GM12874 (cell line): ENCODE data around the gene DCDC1.

Experiments used
- TF ChIP-seq, protein P1 (sequence below): IDR thresholded peaks from 2 replicates; pipeline ENCODE4 v1.5.1; 2011; ENCODE audit warnings: low read depth, mild to moderate bottlenecking, control low read depth, low read length, moderate library complexity; ENCODE audit not compliant: insufficient read depth

DCDC1 gene

DNA sequence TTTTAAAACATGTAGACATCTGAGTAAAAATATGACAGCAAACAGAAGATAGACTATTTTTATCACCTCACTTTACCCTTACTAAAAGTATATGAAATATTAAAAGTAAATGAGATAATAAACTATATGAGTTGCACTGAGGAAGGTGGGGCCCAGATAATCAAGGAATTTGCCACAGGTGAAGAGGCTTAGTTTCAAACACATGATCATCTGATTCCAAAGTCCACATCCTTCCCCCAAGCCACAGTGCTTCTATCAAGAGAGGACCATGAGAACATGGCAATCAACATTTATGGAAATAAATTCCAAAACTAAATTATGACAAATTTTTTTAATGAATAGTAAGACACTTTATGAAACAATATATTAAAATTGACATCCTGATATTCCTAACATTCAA is 384.0 kb downstream of the DCDC1 start:
- TF ChIP-seq, protein P1, sequence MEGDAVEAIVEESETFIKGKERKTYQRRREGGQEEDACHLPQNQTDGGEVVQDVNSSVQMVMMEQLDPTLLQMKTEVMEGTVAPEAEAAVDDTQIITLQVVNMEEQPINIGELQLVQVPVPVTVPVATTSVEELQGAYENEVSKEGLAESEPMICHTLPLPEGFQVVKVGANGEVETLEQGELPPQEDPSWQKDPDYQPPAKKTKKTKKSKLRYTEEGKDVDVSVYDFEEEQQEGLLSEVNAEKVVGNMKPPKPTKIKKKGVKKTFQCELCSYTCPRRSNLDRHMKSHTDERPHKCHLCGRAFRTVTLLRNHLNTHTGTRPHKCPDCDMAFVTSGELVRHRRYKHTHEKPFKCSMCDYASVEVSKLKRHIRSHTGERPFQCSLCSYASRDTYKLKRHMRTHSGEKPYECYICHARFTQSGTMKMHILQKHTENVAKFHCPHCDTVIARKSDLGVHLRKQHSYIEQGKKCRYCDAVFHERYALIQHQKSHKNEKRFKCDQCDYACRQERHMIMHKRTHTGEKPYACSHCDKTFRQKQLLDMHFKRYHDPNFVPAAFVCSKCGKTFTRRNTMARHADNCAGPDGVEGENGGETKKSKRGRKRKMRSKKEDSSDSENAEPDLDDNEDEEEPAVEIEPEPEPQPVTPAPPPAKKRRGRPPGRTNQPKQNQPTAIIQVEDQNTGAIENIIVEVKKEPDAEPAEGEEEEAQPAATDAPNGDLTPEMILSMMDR, result no peak

DNA sequence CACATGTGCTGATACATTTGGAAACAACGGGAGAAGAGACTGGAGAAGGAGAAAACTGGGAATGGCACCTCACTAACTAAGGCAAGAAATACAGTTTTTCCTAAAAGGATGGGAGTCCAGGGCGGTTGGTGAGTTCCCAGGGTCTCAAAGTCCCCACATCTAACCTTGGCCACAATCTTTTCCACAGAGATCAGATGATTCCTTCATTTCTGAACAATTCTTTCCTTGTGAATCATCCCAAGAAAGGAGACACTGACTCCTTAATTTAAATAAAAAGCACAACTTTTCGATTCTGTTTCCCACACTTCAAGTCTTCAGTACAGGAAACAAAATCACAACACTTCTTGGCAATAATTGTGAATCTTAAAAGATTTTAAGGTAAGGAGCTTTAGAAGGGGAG is 384.7 kb downstream of the DCDC1 start:
- TF ChIP-seq, protein P1, result no peak

DNA sequence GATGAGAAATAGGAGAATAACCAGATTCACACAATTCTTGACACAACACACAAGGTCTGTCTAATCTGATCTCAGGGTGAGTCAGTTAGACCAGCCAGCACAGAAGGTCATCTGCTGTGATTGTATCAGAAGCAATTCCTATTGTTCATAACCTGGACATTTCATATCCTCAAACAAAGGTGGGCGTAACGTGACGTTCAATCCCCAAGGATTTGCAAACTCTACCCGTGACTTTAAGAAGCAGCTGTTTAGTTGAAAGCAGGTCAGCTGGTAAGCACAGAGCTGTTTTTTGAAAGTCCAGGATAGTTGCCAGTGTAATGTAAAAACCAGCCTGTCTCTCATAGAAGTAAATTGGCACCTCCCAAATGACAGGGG is 385.1 kb downstream of the DCDC1 start:
- TF ChIP-seq, protein P1, result no peak

DNA sequence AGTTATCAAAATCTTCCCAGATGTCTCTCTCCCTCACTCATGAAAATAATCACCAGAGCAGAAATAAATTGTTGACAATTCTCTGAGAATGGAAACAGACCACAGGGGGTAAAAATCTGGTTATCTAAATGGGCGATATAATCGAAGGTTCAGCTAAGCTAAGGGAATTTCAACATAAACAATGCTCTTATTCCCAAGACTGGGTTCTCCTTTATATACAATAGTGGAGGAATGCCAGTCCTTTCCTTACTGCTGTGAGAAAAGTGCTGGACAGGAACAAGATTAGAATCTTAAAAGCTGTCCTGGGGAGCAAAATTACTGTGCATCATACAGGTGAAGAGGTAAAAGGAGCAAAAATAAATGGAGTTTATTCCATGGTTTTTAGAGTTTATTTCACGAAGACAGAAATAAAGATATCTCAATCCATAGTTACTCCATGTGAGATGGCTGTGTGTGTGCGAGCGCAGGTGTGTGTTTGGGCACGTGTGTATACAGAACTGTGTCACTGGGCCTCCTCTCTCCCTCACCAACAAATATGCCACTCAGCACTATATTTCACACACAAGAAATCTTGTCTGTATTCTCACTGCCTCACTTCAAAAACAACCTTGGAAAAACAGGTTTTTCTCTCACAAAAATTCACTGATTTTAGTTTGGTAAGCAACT is 385.6 kb downstream of the DCDC1 start:
- TF ChIP-seq, protein P1, result no peak

DNA sequence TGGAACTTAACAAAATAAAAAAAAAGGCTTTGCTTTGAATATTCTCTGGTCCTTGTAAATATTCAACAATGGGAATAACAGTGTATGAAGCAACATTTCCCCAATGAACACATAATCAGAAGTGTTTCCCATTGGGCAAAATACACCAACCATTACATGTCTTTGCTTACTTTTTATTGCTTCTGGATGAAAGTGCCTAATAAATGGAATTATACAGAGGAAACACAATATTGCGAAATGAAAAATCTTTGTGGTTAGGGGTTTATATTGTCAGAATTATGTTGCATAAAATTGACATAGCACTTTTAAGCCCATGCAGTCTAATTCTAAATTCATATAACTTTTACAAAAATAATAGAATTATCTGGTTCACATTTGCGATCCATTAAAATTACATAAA is 386.4 kb downstream of the DCDC1 start:
- TF ChIP-seq, protein P1, result no peak

DNA sequence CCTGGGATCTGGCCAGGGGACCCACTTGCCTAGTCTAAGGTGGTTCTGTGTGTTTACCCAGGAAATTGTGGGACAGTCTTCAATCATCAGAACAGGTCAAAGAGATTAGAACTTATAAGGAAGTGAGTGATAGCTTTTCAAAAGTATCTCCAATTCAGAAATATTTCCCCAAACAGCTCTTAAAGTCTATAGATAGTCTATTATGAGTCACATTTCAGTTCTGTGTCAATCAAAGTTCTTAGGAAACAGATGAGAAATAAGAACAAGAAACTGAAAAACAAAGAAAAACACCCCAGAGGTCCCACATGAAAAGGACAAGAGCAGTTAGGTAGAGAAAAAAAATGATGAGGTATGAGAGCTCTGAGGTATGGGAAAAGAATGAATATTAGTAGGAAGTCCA is 402.0 kb downstream of the DCDC1 start:
- TF ChIP-seq, protein P1, result no peak

DNA sequence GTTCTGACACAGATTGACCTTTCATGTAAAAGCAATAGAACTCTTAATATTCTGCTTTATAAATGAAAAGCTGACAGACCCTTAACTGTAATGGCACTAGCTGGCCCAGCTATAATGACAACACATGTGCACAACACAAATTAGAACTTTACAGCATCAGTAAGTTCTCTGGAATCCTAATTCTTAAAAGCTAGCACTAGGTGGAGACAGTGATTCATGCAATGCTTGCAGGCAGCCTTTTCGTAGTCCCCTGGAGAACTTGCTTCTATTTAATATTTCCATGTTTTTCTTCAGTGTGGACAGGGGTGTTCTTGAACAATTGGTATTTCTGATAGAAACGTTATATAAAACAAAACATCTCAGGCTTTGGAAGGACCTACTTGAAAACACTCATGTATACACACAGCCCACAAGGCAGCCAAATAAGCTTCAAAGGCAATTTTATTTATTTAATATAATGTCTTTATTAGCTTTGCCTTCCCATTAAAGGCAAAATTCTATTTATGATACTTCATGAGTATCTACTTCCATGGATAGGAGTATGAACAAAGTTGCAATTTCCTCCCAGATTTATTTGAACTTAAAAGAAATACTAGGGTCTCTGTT is 409.0 kb downstream of the DCDC1 start:
- TF ChIP-seq, protein P1, result peak; percentile 32; the same call in 1 of the 2 replicates
